Cardiac fibroblast (primary cell): ENCODE data around the gene SALL1.
A peak's percentile ranks its signal among the peaks of the same experiment; 100 is the strongest.

Experiments
- DNase-seq, 2 donors: peaks; one replicate each; pipeline versions ENCODE4 v3.0.0 to v3.0.0-alpha.2; 2010; ENCODE audit warnings: low read depth in 2 of 2
- H3K4me3 ChIP-seq, 2 donors: replicated peaks in 1 of 2; 1 replicate in 1 of 2; 2 replicates in 1 of 2; pipeline ENCODE4 v1.5.1; 2011; ENCODE audit warnings: low read depth in 2 of 2, low read length in 2 of 2, mild to moderate bottlenecking in 2 of 2, moderate library complexity in 1 of 2
- CTCF ChIP-seq: IDR thresholded peaks from one replicate; pipeline ENCODE4 v1.5.1; 2011; ENCODE audit warnings: low read depth, mild to moderate bottlenecking, low read length, inconsistent platforms

SALL1 gene

GRCh38 chr16:51149251-51149661 is 1.8 kb downstream of the SALL1 start:
- H3K4me3 ChIP-seq, result peak overlapping the region in 1 of 2 donors; percentile 74
- TF ChIP-seq CTCF, result no peak
- no peak for DNase-seq

- no peak for TF ChIP-seq CTCF
- no peak overlapping the region for H3K4me3 ChIP-seq
- peak in 1 of 2 donors; percentile 27 for DNase-seq
These were observed 2.3 kb downstream of the SALL1 start for GRCh38 chr16:51148678-51149228.

- DNase-seq, result no peak
- no peak overlapping the region for H3K4me3 ChIP-seq
- TF ChIP-seq CTCF, result no peak
These were observed 3.0 kb downstream of the SALL1 start for GRCh38 chr16:51147776-51148677.

- DNase-seq, result peak; percentile 22 to 59
- TF ChIP-seq CTCF, result peak; percentile 29
- no peak overlapping the region for H3K4me3 ChIP-seq
These were observed 4.7 kb downstream of the SALL1 start for GRCh38 chr16:51146256-51146924.

GRCh38 chr16:51144203-51144602 is 6.9 kb downstream of the SALL1 start:
- no peak overlapping the region for H3K4me3 ChIP-seq
- DNase-seq, result no peak
- TF ChIP-seq CTCF, result no peak

GRCh38 chr16:51143196-51143977 is 7.7 kb downstream of the SALL1 start:
- no peak for TF ChIP-seq CTCF
- no peak overlapping the region for H3K4me3 ChIP-seq
- DNase-seq, result no peak
